Fibroblast of lung (primary cell): ENCODE results near the gene TSPOAP1. TPM values are rescaled to one million over a fixed set of nuclear protein-coding genes. Genes with fewer than 3 reads are reported as not detected.

Experiments used
- DNase-seq, 2 donors: peaks; one replicate each; pipeline versions ENCODE4 v3.0.0 to v3.0.0-alpha.2; 2010; ENCODE audit warnings: low read depth in 2 of 2
- H2AFZ ChIP-seq: 2 replicates; pipeline ENCODE4 v1.5.1; 2012; ENCODE audit warnings: low read length, control low read depth, inconsistent platforms
- H3K27ac ChIP-seq: 2 replicates; pipeline ENCODE4 v1.5.1; 2011; ENCODE audit warnings: low read length, control low read depth; ENCODE audit not compliant: insufficient read depth
- H3K27me3 ChIP-seq: 2 replicates; pipeline ENCODE4 v1.5.1; 2011; ENCODE audit warnings: mild to moderate bottlenecking, low read length; ENCODE audit not compliant: control insufficient read depth, insufficient read depth
- H3K36me3 ChIP-seq: 2 replicates; pipeline ENCODE4 v1.5.1; 2011; ENCODE audit warnings: low read length; ENCODE audit not compliant: control insufficient read depth, insufficient read depth
- H3K4me1 ChIP-seq: 2 replicates; pipeline ENCODE4 v1.5.1; 2011; ENCODE audit warnings: low read length; ENCODE audit not compliant: control insufficient read depth, insufficient read depth; ENCODE audit errors: extremely low read depth
- H3K4me2 ChIP-seq: 2 replicates; pipeline ENCODE4 v1.5.1; 2011; ENCODE audit warnings: low read length, control low read depth; ENCODE audit not compliant: insufficient read depth; ENCODE audit errors: extremely low read depth
- H3K4me3 ChIP-seq, 4 experiments: fragments of 200-600 bp in 1 of 4; sonication (generic) in 1 of 4; replicated peaks in 1 of 4; 2 replicates each; pipeline ENCODE4 v1.5.1; 2011 to 2016; ENCODE audit warnings: low read length in 4 of 4, low read depth in 3 of 4, mild to moderate bottlenecking in 3 of 4, control low read depth in 2 of 4, inconsistent platforms in 1 of 4, mixed read lengths in 1 of 4; ENCODE audit not compliant: insufficient read depth in 1 of 4; ENCODE audit errors: control extremely low read depth in 1 of 4
- H3K79me2 ChIP-seq: 2 replicates; pipeline ENCODE4 v1.5.1; 2012; ENCODE audit warnings: mild to moderate bottlenecking, low read length, inconsistent platforms; ENCODE audit not compliant: control insufficient read depth, insufficient read depth
- H3K9ac ChIP-seq: 2 replicates; pipeline ENCODE4 v1.5.1; 2011; ENCODE audit warnings: mild to moderate bottlenecking, low read length, control low read depth; ENCODE audit not compliant: insufficient read depth
- H3K9me3 ChIP-seq: 2 replicates; pipeline ENCODE4 v1.5.1; 2012; ENCODE audit warnings: low read depth, low read length; ENCODE audit not compliant: control insufficient read depth, insufficient read depth
- H4K20me1 ChIP-seq: 2 replicates; pipeline ENCODE4 v1.5.1; 2011; ENCODE audit warnings: low read length; ENCODE audit not compliant: control insufficient read depth, insufficient read depth; ENCODE audit errors: extremely low read depth
- CTCF ChIP-seq, 2 donors: IDR thresholded peaks in 1 of 2; conservative IDR thresholded peaks in 1 of 2; 1 replicate in 1 of 2; 2 replicates in 1 of 2; pipeline ENCODE4 v1.5.1; 2011 to 2012; ENCODE audit warnings: low read length in 2 of 2, control low read depth in 1 of 2, inconsistent platforms in 1 of 2, low read depth in 1 of 2, mild to moderate bottlenecking in 1 of 2
- EZH2 ChIP-seq: IDR thresholded peaks from 2 replicates; pipeline ENCODE4 v1.5.1; 2012; ENCODE audit warnings: low read length, control low read depth, mild to moderate bottlenecking; ENCODE audit errors: missing control alignments
- polyA plus RNA-seq, 2 donors: library from polyadenylated mRNA; depleted of rRNA in 1 of 2; stranded (reverse) in 1 of 2; unstranded in 1 of 2; fragments of >200 nt; gene quantifications; 2 replicates each; pipeline ENCODE4 v1.2.1, GENCODE V29; 2011 to 2012; ENCODE audit warnings: missing spikeins in 1 of 2
- total RNA-seq: library from RNA; depleted of rRNA; stranded (reverse); fragments of >200 nt; gene quantifications from 2 replicates; pipeline ENCODE4 v1.2.1, GENCODE V29; 2014

The TSPOAP1 gene
- total and polyA plus RNA-seq, 2 donors (not counting 1 experiment from before 2014, with no cell fraction given) = 0.23 to 4.0 TPM

- H4K20me1 ChIP-seq = no peaks in the 10 kb centered on the region
- H3K9me3 ChIP-seq = no peaks in the 10 kb centered on the region
- H3K27ac ChIP-seq = no peak overlapping the region
- H3K4me2 ChIP-seq = no peak overlapping the region
- TF ChIP-seq EZH2 (no peak), CTCF (conservative IDR thresholded peaks at IDR 0.05 in 1 of 2, IDR thresholded peaks at IDR 0.05 in 1 of 2; ENCODE audit: low read depth in 1 of 2, low read length in 2 of 2) (no peak)
- H3K4me1 ChIP-seq = no peaks in the 10 kb centered on the region
- no peak overlapping the region for H2AFZ ChIP-seq
- H3K27me3 ChIP-seq = no peaks in the 10 kb centered on the region
- no peaks in the 10 kb centered on the region for H3K36me3 ChIP-seq
- DNase-seq = no peak
- no peak overlapping the region for H3K4me3 ChIP-seq
- no peaks in the 10 kb centered on the region for H3K79me2 ChIP-seq
- H3K9ac ChIP-seq = no peak overlapping the region
These were observed 57.2 kb downstream of the TSPOAP1 start for GRCh38 chr17:58271216-58271931.

GRCh38 chr17:58270476-58271215 is 57.9 kb downstream of the TSPOAP1 start:
- H3K4me1 ChIP-seq = no peaks in the 10 kb centered on the region
- H2AFZ ChIP-seq = no peak overlapping the region

More at GRCh38 chr17:58270476-58271215, 57.9 kb downstream of the TSPOAP1 start:
- Histone ChIP-seq H3K4me3 (no peak overlapping the region), H3K9ac (no peak overlapping the region), H4K20me1 (no peaks in the 10 kb centered on the region), H3K4me2 (no peak overlapping the region), H3K79me2 (no peaks in the 10 kb centered on the region), H3K27ac (no peak overlapping the region), H3K36me3 (no peaks in the 10 kb centered on the region), H3K27me3 (no peaks in the 10 kb centered on the region), H3K9me3 (no peaks in the 10 kb centered on the region)
- no peak for DNase-seq
- TF ChIP-seq CTCF (conservative IDR thresholded peaks at IDR 0.05 in 1 of 2, IDR thresholded peaks at IDR 0.05 in 1 of 2; ENCODE audit: low read depth in 1 of 2, low read length in 2 of 2) (no peak), EZH2 (no peak)
